ENCODE data around the gene PCED1B.

GRCh38 chr12:47190905-47191304 lies 111.5 kb downstream of the PCED1B start:
- no peak for TF ChIP-seq EZH2 (IDR thresholded peaks at IDR 0.05; ENCODE audit: low read length, missing control alignments)
- no peak for TF ChIP-seq CTCF (conservative IDR thresholded peaks at IDR 0.05 in 1 of 2, IDR thresholded peaks at IDR 0.05 in 1 of 2; ENCODE audit: low read depth in 1 of 2, low read length in 2 of 2)

Measured in fibroblast of lung (primary cell).